GM12878 (cell line): ENCODE data around the gene NUAK2. TPM values are rescaled to one million over a fixed set of nuclear protein-coding genes. Genes with fewer than 3 reads are reported as not detected.

ENCODE experiments used
- ATAC-seq: fragments of 200-7000 bp; cut with Tn5 transposase; 3 replicates; pipeline ENCODE4 v1.9.1; 2020; ENCODE audit warnings: mild to moderate bottlenecking, moderate library complexity
- BruUV-seq: library from RNA; stranded (reverse); fragments of 400-500 nt; replicated peaks from 2 replicates; lab custom pipeline; 2021; lab: Mats Ljungman, UMichigan
- CTCF ChIA-PET: fragments of 300-600 bp; sonication (Branson Sonifier 250); formaldehyde crosslinking; extraction: SDS; loops from one replicate; lab custom pipeline; 2021; ENCODE audit warnings: inconsistent platforms; lab: Yijun Ruan, JAX
- POLR2A ChIA-PET: fragments of 350-600 bp; formaldehyde crosslinking; extraction: SDS; loops from one replicate; lab custom pipeline; 2021; ENCODE audit warnings: inconsistent platforms; lab: Charles Lee
- RAD21 ChIA-PET: fragments of 300-600 bp; sonication (Branson Sonifier 250); formaldehyde crosslinking; loops from one replicate; lab custom pipeline; 2023; ENCODE audit warnings: antibody characterized with exemption; ENCODE audit not compliant: unreplicated experiment; lab: Charles Lee
- SMC1A ChIA-PET: fragments of 300-600 bp; sonication (Branson Sonifier 250); formaldehyde crosslinking; loops from one replicate; lab custom pipeline; 2023; ENCODE audit not compliant: unreplicated experiment, uncharacterized antibody; lab: Charles Lee
- DNase-seq: peaks from one replicate; pipeline ENCODE4 v3.0.0-alpha.2; 2011; ENCODE audit warnings: low read depth, low spot score
- FAIRE-seq: peaks from 3 replicates; lab custom pipeline; 2011; peaks lifted over from hg19 to GRCh38; lab: Jason Lieb, UNC
- H2AFZ ChIP-seq: 2 replicates; pipeline ENCODE4 v1.6.0; 2011; ENCODE audit warnings: low read depth, low read length, control low read depth; ENCODE audit not compliant: control insufficient read depth
- H3K27ac ChIP-seq: 2 replicates; pipeline ENCODE4 v1.5.1; 2011; ENCODE audit warnings: control low read depth; ENCODE audit not compliant: control insufficient read depth, insufficient read depth
- H3K27me3 ChIP-seq, 2 experiments: replicated peaks in 1 of 2; 2 replicates each; pipeline versions ENCODE4 v1.6.0 to v1.6.1; 2011; ENCODE audit warnings: low read length in 1 of 2; ENCODE audit not compliant: control insufficient read depth in 2 of 2, insufficient read depth in 2 of 2
- H3K36me3 ChIP-seq, 2 experiments: 2 replicates each; pipeline ENCODE4 v1.5.1; 2011; ENCODE audit warnings: low read length in 1 of 2; ENCODE audit not compliant: control insufficient read depth in 2 of 2, insufficient read depth in 2 of 2
- H3K4me1 ChIP-seq: 2 replicates; pipeline ENCODE4 v1.6.1; 2011; ENCODE audit warnings: mild to moderate bottlenecking, low read length, moderate library complexity, mixed read lengths; ENCODE audit not compliant: control insufficient read depth, insufficient read depth
- H3K4me2 ChIP-seq: 2 replicates; pipeline ENCODE4 v1.6.0; 2011; ENCODE audit warnings: control low read depth; ENCODE audit not compliant: control insufficient read depth, insufficient read depth
- H3K4me3 ChIP-seq: fragments of 200-600 bp; sonication (generic); 2 replicates; pipeline ENCODE4 v1.5.1; 2016
- H3K79me2 ChIP-seq: 2 replicates; pipeline ENCODE4 v1.6.0; 2011; ENCODE audit warnings: low read length; ENCODE audit not compliant: control insufficient read depth, insufficient read depth
- H3K9ac ChIP-seq: 2 replicates; pipeline ENCODE4 v1.8.0; 2011; ENCODE audit warnings: low read length, control low read depth, mixed read lengths; ENCODE audit not compliant: control insufficient read depth, insufficient read depth
- H3K9me3 ChIP-seq: replicated peaks from 3 replicates; pipeline ENCODE4 v1.5.1; 2011; ENCODE audit warnings: mild to moderate bottlenecking, low read length; ENCODE audit not compliant: control insufficient read depth, insufficient read depth
- H4K20me1 ChIP-seq: 2 replicates; pipeline ENCODE4 v1.6.0; 2011; ENCODE audit not compliant: control insufficient read depth, insufficient read depth
- ATF2 ChIP-seq: IDR thresholded peaks from 2 replicates; pipeline ENCODE4 v1.6.1; 2012; ENCODE audit warnings: low read length, inconsistent platforms
- EGR1 ChIP-seq, 2 experiments: IDR thresholded peaks; 1 replicate in 1 of 2; 2 replicates in 1 of 2; pipeline ENCODE4 v1.6.1; 2011 to 2012; ENCODE audit warnings: low read depth in 2 of 2, low read length in 2 of 2, borderline replicate concordance in 1 of 2, mild to moderate bottlenecking in 1 of 2, moderate library complexity in 1 of 2
- HCFC1 ChIP-seq: fragments of 150-350 bp; IDR thresholded peaks from 2 replicates; pipeline ENCODE4 v1.6.1; 2014; ENCODE audit warnings: low read length
- IKZF2 ChIP-seq, 2 experiments: fragments of 450-650 bp; IDR thresholded peaks; 2 replicates each; pipeline ENCODE4 v1.6.1; 2017; ENCODE audit warnings: mild to moderate bottlenecking in 2 of 2, moderate library complexity in 2 of 2
- JUNB ChIP-seq: IDR thresholded peaks from 2 replicates; pipeline ENCODE4 v1.6.1; 2016; ENCODE audit warnings: antibody characterized with exemption, mild to moderate bottlenecking
- MEF2B ChIP-seq: fragments of 450-650 bp; IDR thresholded peaks from 2 replicates; pipeline ENCODE4 v1.6.1; 2018; ENCODE audit warnings: mild to moderate bottlenecking, moderate library complexity; ENCODE audit not compliant: partially characterized antibody, poor library complexity, severe bottlenecking
- MLLT1 ChIP-seq: fragments of 450-650 bp; IDR thresholded peaks from 2 replicates; pipeline ENCODE4 v1.6.1; 2016; ENCODE audit warnings: mild to moderate bottlenecking
- RELB ChIP-seq: fragments of 450-650 bp; IDR thresholded peaks from 2 replicates; pipeline ENCODE4 v1.6.1; 2017; ENCODE audit warnings: low read depth, mild to moderate bottlenecking, moderate library complexity
- SRF ChIP-seq, 2 experiments: IDR thresholded peaks; 2 replicates each; pipeline ENCODE4 v1.6.1; 2011; ENCODE audit warnings: low read depth in 2 of 2, low read length in 2 of 2, mild to moderate bottlenecking in 1 of 2, moderate library complexity in 1 of 2
- TCF3 ChIP-seq: IDR thresholded peaks from 2 replicates; pipeline ENCODE4 v1.6.1; 2012; ENCODE audit warnings: low read depth, mild to moderate bottlenecking, low read length, borderline replicate concordance; ENCODE audit not compliant: insufficient read depth
- ZBTB4 ChIP-seq: fragments of 450-650 bp; formaldehyde crosslinking; IDR thresholded peaks from 2 replicates; pipeline ENCODE4 v1.4.0; 2022; ENCODE audit warnings: mild to moderate bottlenecking, moderate library complexity
- WGBS: methylation state at CpG from one replicate; pipeline ENCODE4 v1.1.6; 2016; ENCODE audit warnings: low lambda C conversion rate; ENCODE audit not compliant: insufficient replicate concordance, insufficient coverage; ENCODE audit errors: missing lambda C conversion rate; 5-methylcytosine and 5-hydroxymethylcytosine counted together
- in situ Hi-C: fragments of 300-500 bp; cut with MboI; formaldehyde crosslinking; loops from 9 replicates; pipeline ENCODE4 v1.14.3; 2018; ENCODE audit warnings: mixed read lengths
- intact Hi-C: fragments of 100-400 bp; cut with micrococcal nuclease; formaldehyde crosslinking; loops from one replicate; pipeline ENCODE4 v1.14.2; 2022; ENCODE audit not compliant: unreplicated experiment
- polyA plus RNA-seq, 11 experiments: library from polyadenylated mRNA; depleted of rRNA in 4 of 11; unstranded in 6 of 11; stranded (reverse) in 5 of 11; fragments of >200 nt; fragmentation: Nextera tagmentation in 4 of 11; fragmentation: Illumina TruSeq in 1 of 11; extraction: Ambion mirVana in 4 of 11; extraction: Trizol in 1 of 11; gene quantifications; 1 replicate in 1 of 11; 2 replicates in 10 of 11; pipeline versions ENCODE4 v1.2.1 to v1.2.3, GENCODE V29; 2011 to 2016; ENCODE audit warnings: inconsistent platforms in 2 of 11, missing spikeins in 2 of 11, low read depth in 1 of 11
- total RNA-seq, 4 experiments: library from RNA; depleted of rRNA in 3 of 4; stranded (reverse); fragments of >200 nt in 3 of 4; fragmentation: Illumina TruSeq in 1 of 4; extraction: Trizol in 1 of 4; gene quantifications; 2 replicates each; pipeline versions ENCODE4 v1.2.1 to v1.2.3, GENCODE V29; 2013 to 2021

Gene NUAK2
- total and polyA plus RNA-seq, 10 of the 15 experiments (the other 5 are each of a cell fraction or from before 2014, with no cell fraction given), result 0.27 to 3.0 (median 1.2) TPM

- SMC1A ChIA-PET, result interaction anchor here (0.7 to 25.9 kb wide), 7 partner anchors 12 to 163 kb away, joined by 3 to 1445 read pairs (median 5); partner anchors contain the start of gene NUAK2
- no peak for TF ChIP-seq EGR1 (IDR thresholded peaks at IDR 0.05; ENCODE audit: borderline replicate concordance in 1 of 2, low read depth in 2 of 2, low read length in 2 of 2)
- peak; percentile 88 to 89 for TF ChIP-seq IKZF2 (IDR thresholded peaks at IDR 0.05)
- TF ChIP-seq ZBTB4 (CRISPR knock-in tag), result no peak
- no peak for TF ChIP-seq HCFC1
- peak; percentile 90 for TF ChIP-seq MEF2B
- peak; percentile 93 for TF ChIP-seq TCF3
- peak; percentile 59; the same call in 1 of the 2 replicates for TF ChIP-seq ATF2
- TF ChIP-seq RELB, result peak; percentile 49; the same call in 1 of the 2 replicates
- TF ChIP-seq SRF (IDR thresholded peaks at IDR 0.05; ENCODE audit: low read depth in 2 of 2, low read length in 2 of 2), result no peak
- peak; percentile 99 for TF ChIP-seq MLLT1
- TF ChIP-seq JUNB, result no peak
Observed at GRCh38 chr1:205286335-205286950, 35.1 kb downstream of the NUAK2 start.

More at GRCh38 chr1:205286335-205286950, 35.1 kb downstream of the NUAK2 start:
- H3K36me3 ChIP-seq, result no peaks in the 10 kb centered on the region
- POLR2A ChIA-PET, result interaction anchor here (0.5 to 9.0 kb wide), 9 partner anchors 8 to 800 kb away, joined by 4 to 151 read pairs (median 11); partner anchors contain the start of gene NUAK2
- no peak overlapping the region; the same call in 1 of the 2 replicates for H3K9ac ChIP-seq
- RAD21 ChIA-PET, result interaction anchor here (0.7 to 9.4 kb wide), 19 partner anchors 8 to 346 kb away, joined by 3 to 527 read pairs (median 5); partner anchors contain the start of gene NUAK2
- no TSS peak for BruUV-seq
- H3K27ac ChIP-seq, result peak overlapping the region; percentile 38
- H4K20me1 ChIP-seq, result no peaks in the 10 kb centered on the region; the same call in 1 of the 2 replicates
- CTCF ChIA-PET, result interaction anchor here (1.1 to 59.5 kb wide), 5 partner anchors 16 to 199 kb away, joined by 4 to 2333 read pairs (median 19); partner anchors contain the start of genes NUAK2 and TMCC2
- FAIRE-seq, result peak; percentile 57
- 21% methylated on average over 9 of the region's 9 CpGs for WGBS
- H3K79me2 ChIP-seq, result no peaks in the 10 kb centered on the region
- no peaks in the 10 kb centered on the region; a peak in 1 of 4 replicates for H3K27me3 ChIP-seq
- H2AFZ ChIP-seq, result no peak overlapping the region
- peaks cover 53% of the 10 kb centered on the region for H3K4me1 ChIP-seq
- H3K4me2 ChIP-seq, result peak overlapping the region; percentile 71
- peak; percentile 84 for DNase-seq
- no peaks in the 10 kb centered on the region for H3K9me3 ChIP-seq
- in situ Hi-C loops, result no loop called here
- intact Hi-C loops, result loop anchor here (1.0 to 10.0 kb wide), 3 partner anchors 164 to 771 kb away; partner anchors contain the start of gene ELK4
- peak; percentile 66 for ATAC-seq
- H3K4me3 ChIP-seq, result peak overlapping the region; percentile 1; the same call in 1 of the 2 replicates
